Mesenchymal stem cell (in vitro differentiated cells and primary cell): Measurements from ENCODE around the gene FRY.

Experiments used
- DNase-seq: peaks from one replicate; pipeline ENCODE4 v3.0.0-alpha.2; 2013
- H2AFZ ChIP-seq: one replicate; pipeline ENCODE4 v1.6.1; 2013; ENCODE audit warnings: low read depth, mild to moderate bottlenecking, control low read depth, inconsistent platforms, low read length, moderate library complexity
- H2AK5ac ChIP-seq: 2 replicates; pipeline ENCODE4 v1.6.1; 2013; ENCODE audit warnings: low read length, moderate library complexity, mild to moderate bottlenecking, inconsistent platforms; ENCODE audit not compliant: severe bottlenecking
- H2BK120ac ChIP-seq: one replicate; pipeline ENCODE4 v1.6.1; 2013; ENCODE audit warnings: low read depth, mild to moderate bottlenecking, inconsistent platforms, low read length, moderate library complexity
- H2BK12ac ChIP-seq, 2 experiments: one replicate each; pipeline ENCODE4 v1.6.1; 2013; ENCODE audit warnings: inconsistent platforms in 2 of 2, low read length in 2 of 2, mild to moderate bottlenecking in 2 of 2, moderate library complexity in 2 of 2, control low read depth in 1 of 2
- H2BK15ac ChIP-seq: one replicate; pipeline ENCODE4 v1.6.1; 2013; ENCODE audit warnings: mild to moderate bottlenecking, low read depth, inconsistent platforms; ENCODE audit not compliant: poor library complexity, severe bottlenecking
- H2BK5ac ChIP-seq: 2 replicates; pipeline ENCODE4 v1.6.1; 2013; ENCODE audit warnings: low read depth, mild to moderate bottlenecking, low read length, control low read depth, inconsistent platforms; ENCODE audit not compliant: poor library complexity, severe bottlenecking
- H3K14ac ChIP-seq, 2 experiments: one replicate each; pipeline ENCODE4 v1.6.1; 2013; ENCODE audit warnings: inconsistent platforms in 2 of 2, low read length in 2 of 2, control low read depth in 1 of 2, mild to moderate bottlenecking in 1 of 2, moderate library complexity in 1 of 2
- H3K18ac ChIP-seq, 2 experiments: one replicate each; pipeline ENCODE4 v1.6.1; 2013; ENCODE audit warnings: inconsistent platforms in 2 of 2, low read length in 2 of 2, control low read depth in 1 of 2, low read depth in 1 of 2, mild to moderate bottlenecking in 1 of 2
- H3K23ac ChIP-seq, 2 experiments: one replicate each; pipeline ENCODE4 v1.6.1; 2013; ENCODE audit warnings: inconsistent platforms in 2 of 2, low read length in 2 of 2, mild to moderate bottlenecking in 2 of 2, moderate library complexity in 2 of 2, control low read depth in 1 of 2
- H3K27ac ChIP-seq: 2 replicates; pipeline ENCODE4 v1.5.1; 2013; ENCODE audit warnings: mild to moderate bottlenecking, moderate library complexity, low read length, control low read depth, inconsistent platforms; ENCODE audit not compliant: poor library complexity, severe bottlenecking
- H3K27me3 ChIP-seq, 2 experiments: 2 replicates each; pipeline versions ENCODE4 v1.6.1 to v1.7.0; 2013; ENCODE audit warnings: low read length in 2 of 2, mild to moderate bottlenecking in 2 of 2, moderate library complexity in 2 of 2, control low read depth in 1 of 2, inconsistent platforms in 1 of 2; ENCODE audit not compliant: control insufficient read depth in 1 of 2, insufficient read depth in 1 of 2
- H3K36me3 ChIP-seq, 2 experiments: 2 replicates each; pipeline versions ENCODE4 v1.6.1 to v1.7.0; 2013; ENCODE audit warnings: low read length in 2 of 2, control low read depth in 1 of 2, inconsistent platforms in 1 of 2, low read depth in 1 of 2, mild to moderate bottlenecking in 1 of 2; ENCODE audit not compliant: insufficient read depth in 2 of 2, control insufficient read depth in 1 of 2
- H3K4ac ChIP-seq, 2 experiments: one replicate each; pipeline ENCODE4 v1.6.1; 2013; ENCODE audit warnings: inconsistent platforms in 2 of 2, low read length in 2 of 2, mild to moderate bottlenecking in 2 of 2, moderate library complexity in 2 of 2, control low read depth in 1 of 2, low read depth in 1 of 2
- H3K4me1 ChIP-seq: 2 replicates; pipeline ENCODE4 v1.6.1; 2013; ENCODE audit warnings: low read depth, low read length, control low read depth; ENCODE audit not compliant: control insufficient read depth, insufficient read depth
- H3K4me2 ChIP-seq: 2 replicates; pipeline ENCODE4 v1.6.1; 2013; ENCODE audit warnings: low read length, mild to moderate bottlenecking, inconsistent platforms; ENCODE audit not compliant: poor library complexity, severe bottlenecking
- H3K4me3 ChIP-seq, 2 experiments: 2 replicates each; pipeline versions ENCODE4 v1.5.1 to v1.7.0; 2013; ENCODE audit warnings: low read length in 2 of 2, mild to moderate bottlenecking in 2 of 2, control low read depth in 1 of 2, low read depth in 1 of 2; ENCODE audit not compliant: insufficient read depth in 1 of 2
- H3K79me1 ChIP-seq: replicated peaks from 2 replicates; pipeline ENCODE4 v1.6.1; 2013; ENCODE audit warnings: mild to moderate bottlenecking, control low read depth, low read length, inconsistent platforms; ENCODE audit not compliant: poor library complexity, severe bottlenecking
- H3K9ac ChIP-seq: 2 replicates; pipeline ENCODE4 v1.7.0; 2013; ENCODE audit warnings: mild to moderate bottlenecking, low read length, moderate library complexity
- H3K9me3 ChIP-seq: 2 replicates; pipeline ENCODE4 v1.7.0; 2013; ENCODE audit warnings: mild to moderate bottlenecking, low read length; ENCODE audit not compliant: control insufficient read depth
- H4K8ac ChIP-seq: one replicate; pipeline ENCODE4 v1.6.1; 2013; ENCODE audit warnings: inconsistent platforms, mild to moderate bottlenecking, low read length, moderate library complexity
- H4K91ac ChIP-seq: one replicate; pipeline ENCODE4 v1.6.1; 2013; ENCODE audit warnings: mild to moderate bottlenecking, low read length, inconsistent platforms
- WGBS: methylation state at CpG from one replicate; pipeline ENCODE4 v1.1.7; 2013; ENCODE audit warnings: mixed read lengths; 5-methylcytosine and 5-hydroxymethylcytosine counted together

FRY gene

GRCh38 chr13:32216281-32216680, 184.7 kb downstream of the FRY start:
- no peak overlapping the region for H2BK15ac ChIP-seq
- H2AK5ac ChIP-seq, result no peak overlapping the region
- no peak overlapping the region for H3K27ac ChIP-seq
- no peak overlapping the region for H3K18ac ChIP-seq
- DNase-seq, result no peak
- peaks cover 0 to 12% of the 10 kb centered on the region in 2 experiments for H3K36me3 ChIP-seq
- H3K9ac ChIP-seq, result no peak overlapping the region
- 79% methylated on average over 2 of the region's 5 CpGs for WGBS
- no peak overlapping the region for H4K91ac ChIP-seq
- H3K4me2 ChIP-seq, result no peak overlapping the region
- no peaks in the 10 kb centered on the region for H3K79me1 ChIP-seq
- no peak overlapping the region for H3K14ac ChIP-seq
- no peak overlapping the region for H3K4ac ChIP-seq
- no peak overlapping the region for H3K4me3 ChIP-seq
- no peak overlapping the region for H2BK5ac ChIP-seq
- H2BK120ac ChIP-seq, result no peak overlapping the region
- H2BK12ac ChIP-seq, result no peak overlapping the region
- no peak overlapping the region for H2AFZ ChIP-seq
- peaks cover 5% of the 10 kb centered on the region for H3K4me1 ChIP-seq
- H4K8ac ChIP-seq, result no peak overlapping the region
- H3K23ac ChIP-seq, result no peak overlapping the region
- H3K27me3 ChIP-seq, result no peaks in the 10 kb centered on the region
- H3K9me3 ChIP-seq, result no peaks in the 10 kb centered on the region

- H2BK15ac ChIP-seq, result no peak overlapping the region
- no peak overlapping the region for H2AK5ac ChIP-seq
- no peak overlapping the region for H2BK120ac ChIP-seq
- peak overlapping the region in 1 of 2 experiments; percentile 3 for H3K18ac ChIP-seq
- no peak overlapping the region for H3K4me2 ChIP-seq
- peak overlapping the region in 1 of 2 experiments; percentile 59 for H2BK12ac ChIP-seq
- no peak overlapping the region for H3K4me3 ChIP-seq
- WGBS, result 96% methylated on average over 6 of the region's 6 CpGs
- peaks cover 0 to 29% of the 10 kb centered on the region in 2 experiments for H3K36me3 ChIP-seq
- H2AFZ ChIP-seq, result no peak overlapping the region
- H3K23ac ChIP-seq, result no peak overlapping the region
- H4K91ac ChIP-seq, result no peak overlapping the region
- no peak overlapping the region for H4K8ac ChIP-seq
- H3K14ac ChIP-seq, result no peak overlapping the region
- no peak for DNase-seq
- peaks cover 4% of the 10 kb centered on the region for H3K4me1 ChIP-seq
- no peak overlapping the region for H3K4ac ChIP-seq
- H3K9me3 ChIP-seq, result no peaks in the 10 kb centered on the region
- no peaks in the 10 kb centered on the region for H3K79me1 ChIP-seq
- no peak overlapping the region for H2BK5ac ChIP-seq
- H3K27me3 ChIP-seq, result no peaks in the 10 kb centered on the region
- no peak overlapping the region for H3K27ac ChIP-seq
- H3K9ac ChIP-seq, result no peak overlapping the region
These were observed 190.6 kb downstream of the FRY start for GRCh38 chr13:32222046-32222676.

DNA sequence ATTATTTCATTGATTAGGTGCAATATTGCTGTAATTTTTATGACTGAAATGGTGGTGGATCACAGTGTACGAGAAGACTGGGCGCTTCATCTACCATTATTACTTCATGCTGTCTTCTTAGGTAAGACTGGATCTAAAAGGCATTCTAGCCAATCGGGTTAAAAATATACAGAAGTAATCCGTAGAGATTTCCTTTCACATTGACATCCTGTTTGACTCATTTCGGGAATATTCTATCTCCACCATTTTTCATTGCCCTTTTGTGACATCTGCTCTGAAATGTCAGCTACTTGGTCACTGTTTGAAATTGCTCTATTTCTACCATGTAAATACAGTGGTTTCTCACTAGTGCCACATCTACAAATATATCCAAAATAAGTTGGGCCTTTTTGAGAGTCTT, 193.3 kb downstream of the FRY start:
- H3K23ac ChIP-seq, result no peak overlapping the region
- no peak overlapping the region for H2BK120ac ChIP-seq
- no peaks in the 10 kb centered on the region for H3K9me3 ChIP-seq
- no peak overlapping the region for H4K91ac ChIP-seq
- no peak overlapping the region for H2AFZ ChIP-seq
- H3K79me1 ChIP-seq, result no peaks in the 10 kb centered on the region
- peak; percentile 70 for DNase-seq
- H3K27ac ChIP-seq, result peak overlapping the region; percentile 8
- no peak overlapping the region for H3K9ac ChIP-seq
- H2BK12ac ChIP-seq, result no peak overlapping the region
- no peak overlapping the region for H3K14ac ChIP-seq
- H4K8ac ChIP-seq, result no peak overlapping the region
- WGBS, result 45% methylated on average over 5 of the region's 5 CpGs
- peaks cover 0 to 29% of the 10 kb centered on the region in 2 experiments for H3K36me3 ChIP-seq
- no peak overlapping the region for H2BK15ac ChIP-seq
- H2BK5ac ChIP-seq, result no peak overlapping the region
- peaks cover 4% of the 10 kb centered on the region for H3K4me1 ChIP-seq
- H3K4me3 ChIP-seq, result no peak overlapping the region
- H3K27me3 ChIP-seq, result no peaks in the 10 kb centered on the region
- H2AK5ac ChIP-seq, result no peak overlapping the region
- H3K18ac ChIP-seq, result no peak overlapping the region
- no peak overlapping the region for H3K4ac ChIP-seq
- no peak overlapping the region for H3K4me2 ChIP-seq

DNA sequence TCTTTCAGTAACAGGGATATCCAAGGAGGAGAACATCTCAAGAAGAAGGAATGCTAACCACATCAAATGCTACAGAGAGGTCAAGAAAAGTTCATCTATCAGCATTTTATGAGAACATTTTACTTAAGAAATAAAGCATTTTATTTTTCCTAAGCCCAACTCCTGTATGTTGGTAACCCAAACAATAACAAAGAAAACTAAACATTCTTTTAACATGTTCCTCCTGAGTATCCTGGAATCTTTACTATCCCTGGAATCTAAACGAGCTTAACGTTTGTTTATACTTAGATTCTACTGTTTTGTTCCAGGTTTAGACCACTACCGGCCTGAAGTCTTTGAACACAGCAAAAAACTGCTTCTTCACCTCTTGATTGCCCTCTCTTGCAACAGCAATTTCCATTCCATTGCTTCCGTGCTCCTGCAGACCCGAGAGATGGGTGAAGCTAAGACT, 193.9 kb downstream of the FRY start:
- Histone ChIP-seq H3K4ac (peak overlapping the region; percentile 13 to 57), H3K23ac (no peak overlapping the region), H4K8ac (no peak overlapping the region), H3K36me3 (peaks cover 0 to 27% of the 10 kb centered on the region in 2 experiments), H3K9ac (no peak overlapping the region), H3K18ac (peak overlapping the region in 1 of 2 experiments; percentile 76), H3K4me1 (peaks cover 4% of the 10 kb centered on the region), H3K27me3 (no peaks in the 10 kb centered on the region), H2BK5ac (no peak overlapping the region), H3K4me3 (no peak overlapping the region), H2AFZ (no peak overlapping the region), H4K91ac (peak overlapping the region; percentile 18), H2AK5ac (no peak overlapping the region), H3K9me3 (no peaks in the 10 kb centered on the region), H2BK12ac (peak overlapping the region in 1 of 2 experiments; percentile 2), H3K79me1 (no peaks in the 10 kb centered on the region), H3K14ac (no peak overlapping the region), H3K27ac (peak overlapping the region; percentile 11), H2BK15ac (no peak overlapping the region), H2BK120ac (no peak overlapping the region), H3K4me2 (no peak overlapping the region)
- WGBS, result 11% methylated on average over 5 of the region's 5 CpGs
- DNase-seq, result peak; percentile 66
